Measurements from ENCODE around the gene TMCC1.

GRCh38 chr3:129723558-129724324 lies 169.8 kb downstream of the TMCC1 start:
- TF ChIP-seq CTCF (IDR thresholded peaks at IDR 0.05) (no peak), POLR2A (IDR thresholded peaks at IDR 0.05) (no peak)
